ENCODE results near the gene CD27.
A peak's percentile ranks its signal among the peaks of the same experiment; 100 is the strongest.
"Not testable (repeated sequence)": the region's sequence is repeated elsewhere in the genome, so short reads cannot be mapped to it uniquely, and the experiment has no call there.

The CD27 gene

DNA sequence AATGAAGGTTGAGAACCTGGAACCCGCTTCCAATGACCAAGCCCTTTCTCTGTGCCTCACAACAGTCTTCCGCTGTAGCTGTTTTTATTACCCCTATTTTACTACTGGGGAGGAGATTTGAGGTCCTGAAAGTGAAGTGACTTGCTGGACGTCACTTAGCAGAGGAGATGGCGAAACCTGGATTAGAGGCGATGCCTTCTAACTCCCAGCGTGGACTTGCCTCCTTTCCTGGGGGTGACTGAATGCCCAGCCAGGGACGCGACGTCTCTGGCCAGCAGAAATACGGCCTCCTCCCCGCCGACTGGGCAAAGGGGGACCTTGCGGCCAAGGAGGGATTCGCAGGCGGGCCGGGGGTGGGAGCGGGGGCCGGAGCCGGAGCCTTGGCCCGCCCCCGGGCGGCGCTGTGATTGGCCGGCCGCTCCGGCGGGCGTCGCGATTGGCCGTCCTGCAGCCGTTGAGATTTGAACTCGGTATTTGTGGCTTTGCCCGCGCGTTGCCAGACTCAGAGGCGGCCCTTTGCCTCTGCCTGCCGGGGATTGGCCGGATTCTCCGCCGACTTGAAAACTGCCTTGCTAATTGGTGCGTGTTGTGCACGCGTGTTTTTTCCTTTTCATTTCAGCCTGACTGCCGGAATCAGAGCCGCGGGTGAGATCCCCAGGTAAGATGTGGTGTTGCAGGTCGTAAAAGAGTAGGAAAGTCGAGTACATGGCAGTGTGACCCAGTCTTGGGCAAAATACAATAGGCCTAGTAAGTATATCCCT is 48.9 kb downstream of the CD27 start, which contains the start of gene NCAPD2:
Gene NCAPD2, plus strand, starts transcription at position 606 of the 761 bp plus-strand sequence. CDS start 997 bp downstream, outside the sequence.
- DNase-seq (ENCODE audit: low read depth in 2 of 2): peak; percentile 96
- TF ChIP-seq, protein P1, sequence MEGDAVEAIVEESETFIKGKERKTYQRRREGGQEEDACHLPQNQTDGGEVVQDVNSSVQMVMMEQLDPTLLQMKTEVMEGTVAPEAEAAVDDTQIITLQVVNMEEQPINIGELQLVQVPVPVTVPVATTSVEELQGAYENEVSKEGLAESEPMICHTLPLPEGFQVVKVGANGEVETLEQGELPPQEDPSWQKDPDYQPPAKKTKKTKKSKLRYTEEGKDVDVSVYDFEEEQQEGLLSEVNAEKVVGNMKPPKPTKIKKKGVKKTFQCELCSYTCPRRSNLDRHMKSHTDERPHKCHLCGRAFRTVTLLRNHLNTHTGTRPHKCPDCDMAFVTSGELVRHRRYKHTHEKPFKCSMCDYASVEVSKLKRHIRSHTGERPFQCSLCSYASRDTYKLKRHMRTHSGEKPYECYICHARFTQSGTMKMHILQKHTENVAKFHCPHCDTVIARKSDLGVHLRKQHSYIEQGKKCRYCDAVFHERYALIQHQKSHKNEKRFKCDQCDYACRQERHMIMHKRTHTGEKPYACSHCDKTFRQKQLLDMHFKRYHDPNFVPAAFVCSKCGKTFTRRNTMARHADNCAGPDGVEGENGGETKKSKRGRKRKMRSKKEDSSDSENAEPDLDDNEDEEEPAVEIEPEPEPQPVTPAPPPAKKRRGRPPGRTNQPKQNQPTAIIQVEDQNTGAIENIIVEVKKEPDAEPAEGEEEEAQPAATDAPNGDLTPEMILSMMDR (IDR thresholded peaks at IDR 0.05; ENCODE audit: low read depth, low read length): peak; percentile 27
- peak within 1 kb of the TSS; percentile 79 to 87 for H3K4me3 ChIP-seq (replicated peaks in 1 of 2; ENCODE audit: low read depth in 2 of 2, low read length in 2 of 2)

DNA sequence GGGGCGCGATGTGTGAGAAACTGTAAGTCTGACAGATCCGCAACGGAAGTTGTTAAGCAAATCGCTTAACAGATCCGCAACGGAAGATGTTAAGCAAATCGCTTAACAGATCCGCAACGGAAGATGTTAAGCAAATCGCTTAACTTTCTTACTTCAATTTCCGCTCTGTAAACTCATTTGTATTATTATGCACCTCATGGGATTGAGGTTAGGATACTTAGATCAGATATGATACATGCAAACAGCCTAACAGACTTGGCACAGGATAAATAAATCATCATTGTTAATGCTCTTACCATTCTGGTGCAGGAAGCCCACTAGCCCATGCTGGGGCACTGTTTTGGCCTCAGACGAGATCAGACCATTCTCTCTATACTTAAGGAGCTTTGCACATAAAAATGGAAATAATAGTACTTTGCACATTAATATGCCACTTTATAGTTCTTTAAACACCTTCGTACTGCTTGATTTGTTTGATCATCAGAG is 49.5 kb downstream of the CD27 start:
- TF ChIP-seq, protein P1 (IDR thresholded peaks at IDR 0.05; ENCODE audit: low read depth, low read length): peak; percentile 4
- peak overlapping the region; percentile 69 for H3K4me3 ChIP-seq (replicated peaks in 1 of 2; ENCODE audit: low read depth in 2 of 2, low read length in 2 of 2)
- DNase-seq (ENCODE audit: low read depth in 2 of 2): no peak

DNA sequence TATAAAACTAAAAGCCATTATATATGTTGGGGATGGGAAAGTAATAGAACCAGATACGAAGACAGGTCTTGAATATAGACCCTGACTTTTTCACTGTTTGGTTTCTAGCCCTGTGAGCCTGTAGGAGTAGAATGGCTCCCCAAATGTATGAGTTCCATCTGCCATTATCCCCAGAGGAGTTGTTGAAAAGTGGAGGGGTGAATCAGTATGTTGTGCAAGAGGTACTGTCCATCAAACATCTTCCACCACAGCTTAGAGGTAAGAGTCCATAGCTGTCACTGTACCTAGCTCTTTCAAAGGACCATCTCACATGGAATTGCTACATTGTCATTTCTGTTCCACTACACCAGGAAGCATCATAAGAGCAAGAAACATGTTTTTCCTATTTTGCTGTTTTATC is 50.2 kb downstream of the CD27 start:
- TF ChIP-seq, protein P1 (IDR thresholded peaks at IDR 0.05; ENCODE audit: low read depth, low read length): no peak
- H3K4me3 ChIP-seq (replicated peaks in 1 of 2; ENCODE audit: low read depth in 2 of 2, low read length in 2 of 2): peak overlapping the region in 1 of 2 donors; percentile 69
- peak in 1 of 2 donors; percentile 35 for DNase-seq (ENCODE audit: low read depth in 2 of 2)

DNA sequence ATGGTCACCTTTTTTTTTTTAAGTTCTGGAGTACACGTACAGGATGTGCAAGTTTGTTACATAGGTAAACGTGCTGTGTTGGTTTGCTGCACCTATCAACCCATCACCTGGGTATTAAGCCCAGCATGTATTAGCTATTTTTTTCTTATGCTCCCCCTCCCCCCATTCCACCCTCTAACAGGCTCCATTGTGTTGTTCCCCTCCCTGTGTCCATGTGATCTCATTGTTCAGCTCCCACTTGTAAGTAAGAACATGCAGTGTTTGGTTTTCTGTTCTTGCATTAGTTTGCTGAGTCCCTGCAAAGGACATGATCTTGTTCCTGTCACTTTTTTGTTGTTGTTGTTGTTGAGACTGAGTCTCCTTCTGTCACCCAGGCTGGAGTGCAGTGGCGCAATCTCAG is 52.5 kb downstream of the CD27 start:
- DNase-seq (ENCODE audit: low read depth in 2 of 2): not testable (repeated sequence)

DNA sequence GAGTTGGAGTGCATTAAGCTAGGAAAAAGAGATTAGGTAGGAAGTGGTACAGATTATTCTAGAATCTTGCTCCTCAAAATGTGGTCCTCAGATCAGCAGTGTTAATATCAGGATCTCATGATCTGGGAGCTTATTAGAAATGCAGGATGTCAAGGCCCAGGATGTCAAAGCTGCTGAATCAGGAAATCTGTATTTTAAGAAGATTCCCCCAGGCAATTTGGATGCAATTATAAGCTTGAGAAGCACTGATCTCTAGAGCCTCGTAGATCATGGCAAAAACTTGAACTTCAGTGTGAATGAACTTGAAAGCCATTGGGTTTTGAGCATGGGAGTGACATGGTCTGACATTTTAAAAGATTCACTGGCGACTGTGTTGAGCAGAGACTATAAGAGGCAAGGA is 55.7 kb downstream of the CD27 start:
- no peak for DNase-seq (ENCODE audit: low read depth in 2 of 2)
- TF ChIP-seq, protein P1 (IDR thresholded peaks at IDR 0.05; ENCODE audit: low read depth, low read length): no peak
- H3K4me3 ChIP-seq (replicated peaks in 1 of 2; ENCODE audit: low read depth in 2 of 2, low read length in 2 of 2): no peak overlapping the region

More for the DNA sequence above, 52.5 kb downstream of the CD27 start:
- H3K4me3 ChIP-seq (replicated peaks in 1 of 2; ENCODE audit: low read depth in 2 of 2, low read length in 2 of 2): not testable (repeated sequence)

Data from cardiac fibroblast (primary cell).